HCT116 (cell line): ENCODE results near the gene ATP6V0A1. TPM values are rescaled to one million over a fixed set of nuclear protein-coding genes. Genes with fewer than 3 reads are reported as not detected.
"Not testable (repeated sequence)": the region's sequence is repeated elsewhere in the genome, so short reads cannot be mapped to it uniquely, and the experiment has no call there.

ENCODE experiments used
- ATAC-seq: fragments of 200-7000 bp; cut with Tn5 transposase; 2 replicates; pipeline ENCODE4 v1.9.1; 2020; ENCODE audit warnings: mild to moderate bottlenecking, moderate library complexity
- BruUV-seq: library from RNA; stranded (reverse); fragments of 400-500 nt; replicated peaks from 2 replicates; lab custom pipeline; 2021; lab: Mats Ljungman, UMichigan
- CTCF ChIA-PET: fragments of 300-600 bp; sonication (Branson Sonifier 250); formaldehyde crosslinking; loops from one replicate; lab custom pipeline; 2021; ENCODE audit warnings: antibody characterized with exemption; lab: Charles Lee
- POLR2A ChIA-PET: fragments of 300-600, 350-600 bp; sonication (Branson Sonifier 250); formaldehyde crosslinking; loops from one replicate; lab custom pipeline; 2021; ENCODE audit warnings: antibody characterized with exemption; lab: Charles Lee
- RAD21 ChIA-PET, 2 experiments: fragments of 300-600 bp; sonication (Branson Sonifier 250); formaldehyde crosslinking; loops; one replicate each; lab custom pipeline; 2023; ENCODE audit warnings: low total read pairs in 2 of 2; ENCODE audit not compliant: uncharacterized antibody in 2 of 2, unreplicated experiment in 2 of 2, low non-redundant PET in 1 of 2; lab: Charles Lee
- DNase-seq: peaks from one replicate; pipeline ENCODE4 v3.0.0-alpha.2; 2010; ENCODE audit warnings: low read depth, low spot score
- H2AFZ ChIP-seq: fragments of 200-600 bp; shearing (Covaris generic), sonication (generic); 2 replicates; pipeline ENCODE4 v1.6.1; 2017; ENCODE audit warnings: low read depth, mixed run types, mixed read lengths, antibody characterized with exemption, low read length; ENCODE audit not compliant: poor library complexity, severe bottlenecking
- H3K27ac ChIP-seq: 2 replicates; pipeline ENCODE4 v1.5.1; 2012; ENCODE audit warnings: low read depth, low read length
- H3K27me3 ChIP-seq: fragments of 200-600 bp; sonication (generic); 2 replicates; pipeline ENCODE4 v1.6.1; 2016; ENCODE audit warnings: mixed run types, low read length, mixed read lengths; ENCODE audit not compliant: insufficient read depth
- H3K36me3 ChIP-seq, 2 experiments: fragments of 200-500 bp in 1 of 2; fragments of 200-600 bp in 1 of 2; sonication (Bioruptor generic) in 1 of 2; sonication (generic) in 1 of 2; 2 replicates each; pipeline versions ENCODE4 v1.5.1 to v1.6.1; 2014 to 2016; ENCODE audit warnings: low read length in 2 of 2, inconsistent platforms in 1 of 2, mixed read lengths in 1 of 2, mixed run types in 1 of 2; ENCODE audit not compliant: insufficient read depth in 2 of 2, control insufficient read depth in 1 of 2
- H3K4me1 ChIP-seq, 2 experiments: fragments of 200-600 bp in 1 of 2; sonication (generic) in 1 of 2; 2 replicates each; pipeline versions ENCODE4 v1.5.1 to v1.6.1; 2012 to 2017; ENCODE audit warnings: low read length in 2 of 2, inconsistent platforms in 1 of 2, mild to moderate bottlenecking in 1 of 2, mixed read lengths in 1 of 2, mixed run types in 1 of 2, moderate library complexity in 1 of 2; ENCODE audit not compliant: insufficient read depth in 2 of 2, control insufficient read depth in 1 of 2
- H3K4me2 ChIP-seq: fragments of 200-600 bp; sonication (generic); 2 replicates; pipeline ENCODE4 v1.6.1; 2017; ENCODE audit warnings: mixed run types, low read length, mixed read lengths
- H3K4me3 ChIP-seq, 2 experiments: fragments of 200-600 bp in 1 of 2; sonication (generic) in 1 of 2; replicated peaks in 1 of 2; 2 replicates each; pipeline ENCODE4 v1.5.1; 2011 to 2016; ENCODE audit warnings: low read length in 2 of 2, control low read depth in 1 of 2, low read depth in 1 of 2, mild to moderate bottlenecking in 1 of 2, mixed read lengths in 1 of 2, mixed run types in 1 of 2
- H3K79me2 ChIP-seq: fragments of 200-600 bp; sonication (generic); 2 replicates; pipeline ENCODE4 v1.6.1; 2017; ENCODE audit warnings: mild to moderate bottlenecking, mixed run types, low read length, moderate library complexity, mixed read lengths; ENCODE audit not compliant: insufficient read depth
- H3K9ac ChIP-seq: fragments of 200-600 bp; sonication (generic); 2 replicates; pipeline ENCODE4 v1.6.1; 2016; ENCODE audit warnings: low read length, mixed read lengths
- H3K9me2 ChIP-seq: fragments of 200-600 bp; sonication (generic), shearing (Covaris generic); 2 replicates; pipeline ENCODE4 v1.6.1; 2017; ENCODE audit warnings: mixed run types, mild to moderate bottlenecking, moderate library complexity; ENCODE audit not compliant: insufficient read depth
- H3K9me3 ChIP-seq, 2 experiments: fragments of 200-500 bp in 1 of 2; fragments of 200-600 bp in 1 of 2; sonication (Bioruptor generic) in 1 of 2; sonication (generic) in 1 of 2; 2 replicates each; pipeline ENCODE4 v1.6.1; 2014 to 2017; ENCODE audit warnings: low read length in 2 of 2, mixed read lengths in 2 of 2, inconsistent platforms in 1 of 2, low read depth in 1 of 2, mild to moderate bottlenecking in 1 of 2, mixed run types in 1 of 2, moderate library complexity in 1 of 2; ENCODE audit not compliant: control insufficient read depth in 1 of 2, insufficient read depth in 1 of 2
- H4K20me1 ChIP-seq: fragments of 200-600 bp; sonication (generic), shearing (Covaris generic); 2 replicates; pipeline ENCODE4 v1.6.1; 2017; ENCODE audit warnings: mixed run types, mild to moderate bottlenecking, moderate library complexity; ENCODE audit not compliant: insufficient read depth
- EZH2 ChIP-seq: fragments of 200-600 bp; sonication (generic); IDR thresholded peaks from 2 replicates; pipeline ENCODE4 v1.6.1; 2017; ENCODE audit warnings: antibody characterized with exemption, mixed run types
- JUND ChIP-seq: IDR thresholded peaks from 2 replicates; pipeline ENCODE4 v1.6.1; 2012
- POLR2AphosphoS5 ChIP-seq: IDR thresholded peaks from 2 replicates; pipeline ENCODE4 v1.6.1; 2011; ENCODE audit warnings: mild to moderate bottlenecking, low read depth, low read length, moderate library complexity
- RAD21 ChIP-seq: IDR thresholded peaks from 2 replicates; pipeline ENCODE4 v1.6.1; 2012; ENCODE audit warnings: low read depth, mild to moderate bottlenecking
- SIN3A ChIP-seq: IDR thresholded peaks from 2 replicates; pipeline ENCODE4 v1.6.1; 2012; ENCODE audit warnings: low read depth
- intact Hi-C: fragments of 100-400 bp; cut with micrococcal nuclease; formaldehyde crosslinking; loops from 2 replicates; pipeline ENCODE4 v1.10.0; 2022
- total RNA-seq: library from RNA; stranded (reverse); gene quantifications from one replicate; pipeline ENCODE4 v1.2.1, GENCODE V29; 2021; ENCODE audit not compliant: unreplicated experiment
- TF ChIP-seq, protein P1 (sequence below): IDR thresholded peaks from 2 replicates; pipeline ENCODE4 v1.6.1; 2012

The ATP6V0A1 gene
- total RNA-seq, 1 experiment from 2014 or later, result 65.2 TPM

DNA sequence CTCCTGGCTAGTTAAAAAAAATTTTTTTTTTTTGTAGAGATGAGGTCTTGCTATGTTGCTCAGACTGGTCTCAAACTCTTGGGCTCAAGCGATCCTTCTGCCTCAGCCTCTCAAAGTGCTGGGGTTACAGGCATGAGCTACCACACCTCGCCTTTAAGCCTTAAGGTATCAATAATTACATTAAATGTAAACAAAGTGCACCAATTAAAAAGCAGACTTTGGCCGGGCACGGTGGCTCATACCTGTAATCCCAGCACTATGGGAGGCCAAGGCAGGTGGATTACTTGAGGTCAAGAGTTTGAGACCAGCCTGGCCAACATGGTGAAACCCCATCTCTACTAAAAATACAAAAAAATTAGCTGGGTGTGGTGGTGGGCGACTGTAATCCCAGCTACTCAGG lies 7.4 kb upstream of the ATP6V0A1 start:
- POLR2A ChIA-PET, H3K4me3 ChIP-seq, intact Hi-C loops, H3K9me3 ChIP-seq, H2AFZ ChIP-seq, H3K4me1 ChIP-seq, H3K79me2 ChIP-seq, CTCF ChIA-PET, H4K20me1 ChIP-seq, RAD21 ChIA-PET, H3K27me3 ChIP-seq, H3K36me3 ChIP-seq, H3K9ac ChIP-seq, H3K4me2 ChIP-seq, H3K27ac ChIP-seq, H3K9me2 ChIP-seq, ATAC-seq, DNase-seq, BruUV-seq: not testable (repeated sequence)

DNA sequence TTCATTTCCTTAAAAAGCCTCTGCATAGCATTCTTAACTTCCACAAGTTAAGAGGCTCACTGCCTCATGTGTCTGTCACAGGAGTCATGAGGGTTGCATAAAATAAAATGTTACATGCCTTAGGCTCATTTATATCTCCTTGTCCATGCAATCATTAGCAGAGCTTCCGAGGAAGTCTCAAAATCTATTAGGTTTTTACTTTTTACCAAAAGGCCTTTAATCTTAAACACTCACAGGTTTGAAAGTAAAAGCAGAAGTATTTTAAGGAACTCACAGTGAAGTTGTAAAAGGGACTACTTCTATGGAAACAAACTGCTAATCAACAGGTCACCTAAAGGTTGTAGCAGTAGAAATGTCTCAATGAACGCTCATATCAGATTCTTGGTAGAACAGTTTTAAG lies 5.2 kb upstream of the ATP6V0A1 start:
- Histone ChIP-seq H3K27me3 (no peaks in the 10 kb centered on the region), H4K20me1 (no peaks in the 10 kb centered on the region), H3K9me3 (no peaks in the 10 kb centered on the region), H3K4me1 (peaks cover 4 to 7% of the 10 kb centered on the region in 2 experiments; a peak in 2 of 4 replicates), H3K4me3 (no peak overlapping the region), H3K4me2 (no peak overlapping the region), H3K9me2 (no peaks in the 10 kb centered on the region), H2AFZ (no peak overlapping the region), H3K27ac (no peak overlapping the region), H3K79me2 (no peaks in the 10 kb centered on the region), H3K36me3 (no peaks in the 10 kb centered on the region), H3K9ac (no peak overlapping the region)
- DNase-seq, result no peak
- intact Hi-C loops, result no loop called here
- no TSS peak for BruUV-seq
- ChIA-PET RAD21 (no interaction called here), CTCF (no interaction called here), POLR2A (no interaction called here)
- no peak for ATAC-seq
- TF ChIP-seq EZH2 (no peak), POLR2AphosphoS5 (no peak), SIN3A (no peak), JUND (no peak), RAD21 (no peak)
- TF ChIP-seq, protein P1, sequence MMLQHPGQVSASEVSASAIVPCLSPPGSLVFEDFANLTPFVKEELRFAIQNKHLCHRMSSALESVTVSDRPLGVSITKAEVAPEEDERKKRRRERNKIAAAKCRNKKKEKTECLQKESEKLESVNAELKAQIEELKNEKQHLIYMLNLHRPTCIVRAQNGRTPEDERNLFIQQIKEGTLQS, result no peak

DNA sequence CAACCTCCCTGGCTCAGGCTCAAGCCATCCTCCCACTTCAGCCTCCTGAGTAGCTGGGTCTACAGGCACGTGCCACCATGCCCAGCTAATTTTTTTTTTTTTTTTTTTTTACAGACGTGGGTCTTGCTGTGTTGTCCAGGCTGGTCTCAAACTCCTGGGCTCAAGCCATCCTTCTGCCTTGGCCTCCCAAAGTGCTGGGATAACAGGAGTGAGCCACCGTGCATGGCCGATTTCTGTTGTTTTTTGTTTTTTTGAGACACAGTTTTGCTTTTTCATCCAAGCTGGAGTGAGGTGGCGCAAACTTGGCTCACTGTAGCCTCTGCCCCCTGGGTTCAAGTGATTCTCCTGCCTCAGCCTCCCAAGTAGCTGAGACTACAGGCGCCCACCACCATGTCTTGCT lies 3.7 kb upstream of the ATP6V0A1 start:
- CTCF ChIA-PET, POLR2A ChIA-PET, RAD21 ChIA-PET: not testable (repeated sequence)

More for the DNA sequence above, 3.7 kb upstream of the ATP6V0A1 start:
- H3K9me2 ChIP-seq, H3K4me2 ChIP-seq, H4K20me1 ChIP-seq, H2AFZ ChIP-seq, BruUV-seq, DNase-seq, ATAC-seq, H3K9ac ChIP-seq, H3K4me3 ChIP-seq, H3K9me3 ChIP-seq, intact Hi-C loops, H3K27me3 ChIP-seq, H3K36me3 ChIP-seq, H3K27ac ChIP-seq: not testable (repeated sequence)
- H3K79me2 ChIP-seq, result peaks cover 13% of the 10 kb centered on the region
- peaks cover 8 to 17% of the 10 kb centered on the region in 2 experiments for H3K4me1 ChIP-seq
